Astrocyte (in vitro differentiated cells and primary cell): ENCODE results near the gene VPS25. TPM values are rescaled to one million over a fixed set of nuclear protein-coding genes. Genes with fewer than 3 reads are reported as not detected.

Source experiments
- DNase-seq: peaks from one replicate; pipeline ENCODE4 v3.0.0-alpha.2; 2010; ENCODE audit warnings: low read depth
- FAIRE-seq: peaks from 2 replicates; lab custom pipeline; 2011; peaks lifted over from hg19 to GRCh38; lab: Jason Lieb, UNC
- H2AFZ ChIP-seq: 2 replicates; pipeline ENCODE4 v1.6.0; 2012; ENCODE audit warnings: low read depth, low read length, inconsistent platforms
- H3K27ac ChIP-seq: 2 replicates; pipeline ENCODE4 v1.5.1; 2011; ENCODE audit warnings: low read depth, low read length, inconsistent platforms
- H3K27me3 ChIP-seq: 2 replicates; pipeline ENCODE4 v1.6.0; 2011; ENCODE audit warnings: low read length, inconsistent platforms; ENCODE audit not compliant: insufficient read depth
- H3K36me3 ChIP-seq: 2 replicates; pipeline ENCODE4 v1.5.1; 2011; ENCODE audit warnings: low read length, inconsistent platforms; ENCODE audit not compliant: insufficient read depth
- H3K4me1 ChIP-seq: 2 replicates; pipeline ENCODE4 v1.5.1; 2011; ENCODE audit warnings: low read length, inconsistent platforms; ENCODE audit not compliant: insufficient read depth
- H3K4me2 ChIP-seq: 2 replicates; pipeline ENCODE4 v1.6.0; 2012; ENCODE audit warnings: low read length, inconsistent platforms
- H3K4me3 ChIP-seq: 2 replicates; pipeline ENCODE4 v1.5.1; 2011; ENCODE audit warnings: low read depth, mild to moderate bottlenecking, low read length, inconsistent platforms; ENCODE audit not compliant: insufficient read depth
- H3K79me2 ChIP-seq: 2 replicates; pipeline ENCODE4 v1.6.0; 2012; ENCODE audit warnings: mild to moderate bottlenecking, low read length, inconsistent platforms; ENCODE audit not compliant: insufficient read depth
- H3K9ac ChIP-seq: 2 replicates; pipeline ENCODE4 v1.6.0; 2012; ENCODE audit warnings: mild to moderate bottlenecking, low read length, inconsistent platforms
- H3K9me3 ChIP-seq: 2 replicates; pipeline ENCODE4 v1.5.1; 2012; ENCODE audit warnings: low read depth, mild to moderate bottlenecking, low read length, inconsistent platforms; ENCODE audit not compliant: insufficient read depth
- H4K20me1 ChIP-seq: 2 replicates; pipeline ENCODE4 v1.6.0; 2012; ENCODE audit warnings: low read length, inconsistent platforms; ENCODE audit not compliant: insufficient read depth
- H3K27ac Mint-ChIP-seq: one replicate; pipeline ENCODE4 v1.8.0; 2021; ENCODE audit warnings: mild to moderate bottlenecking, mixed read lengths; ENCODE audit not compliant: unreplicated experiment
- H3K27me3 Mint-ChIP-seq: one replicate; pipeline ENCODE4 v1.8.0; 2021; ENCODE audit warnings: low read depth, mixed read lengths; ENCODE audit not compliant: unreplicated experiment
- H3K36me3 Mint-ChIP-seq: one replicate; pipeline ENCODE4 v1.8.0; 2021; ENCODE audit warnings: low read depth, mixed read lengths; ENCODE audit not compliant: unreplicated experiment
- H3K4me1 Mint-ChIP-seq: one replicate; pipeline ENCODE4 v1.8.0; 2021; ENCODE audit warnings: low read depth, mixed read lengths; ENCODE audit not compliant: unreplicated experiment
- H3K4me3 Mint-ChIP-seq: one replicate; pipeline ENCODE4 v1.8.0; 2021; ENCODE audit warnings: mild to moderate bottlenecking, moderate library complexity, mixed read lengths; ENCODE audit not compliant: unreplicated experiment
- H3K9me3 Mint-ChIP-seq: one replicate; pipeline ENCODE4 v1.8.0; 2021; ENCODE audit warnings: mild to moderate bottlenecking, mixed read lengths; ENCODE audit not compliant: unreplicated experiment
- CTCF ChIP-seq: IDR thresholded peaks from 2 replicates; pipeline ENCODE4 v1.5.1; 2011; ENCODE audit warnings: low read depth, mild to moderate bottlenecking, inconsistent platforms, low read length, moderate library complexity; ENCODE audit not compliant: insufficient read depth
- EZH2 ChIP-seq: IDR thresholded peaks from 2 replicates; pipeline ENCODE4 v1.6.1; 2012; ENCODE audit warnings: mild to moderate bottlenecking, low read length, inconsistent platforms; ENCODE audit not compliant: insufficient read depth
- total RNA-seq: library from RNA; stranded (reverse); gene quantifications from 2 replicates; pipeline ENCODE4 v1.2.1, GENCODE V29; 2021

The VPS25 gene
- total RNA-seq, 1 donor from 2014 or later: 49.5 TPM

- Histone ChIP-seq H2AFZ (no peak overlapping the region), H3K4me3 (no peak overlapping the region), H3K79me2 (peaks cover 10% of the 10 kb centered on the region), H3K4me1 (peaks cover 10% of the 10 kb centered on the region), H3K27ac (no peak overlapping the region), H3K4me2 (no peak overlapping the region), H4K20me1 (no peaks in the 10 kb centered on the region), H3K9ac (no peak overlapping the region), H3K36me3 (no peaks in the 10 kb centered on the region), H3K27me3 (peaks cover 7% of the 10 kb centered on the region), H3K9me3 (peaks cover 3% of the 10 kb centered on the region)
- TF ChIP-seq EZH2: no peak
- TF ChIP-seq CTCF: no peak
- DNase-seq (no peak), FAIRE-seq (no peak)
- peaks cover 11% of the 10 kb centered on the region for H3K27me3 Mint-ChIP-seq
- H3K4me1 Mint-ChIP-seq: peaks cover 5% of the 10 kb centered on the region
- no peaks in the 10 kb centered on the region for H3K9me3 Mint-ChIP-seq
- no peaks in the 10 kb centered on the region for H3K36me3 Mint-ChIP-seq
- H3K27ac Mint-ChIP-seq: no peak overlapping the region
- H3K4me3 Mint-ChIP-seq: no peak overlapping the region
These were observed 24.9 kb upstream of the VPS25 start for GRCh38 chr17:42748202-42748907.

- Histone ChIP-seq H3K9ac (no peak overlapping the region), H3K27ac (no peak overlapping the region), H3K4me2 (no peak overlapping the region), H3K36me3 (no peaks in the 10 kb centered on the region), H3K27me3 (peaks cover 7% of the 10 kb centered on the region), H4K20me1 (no peaks in the 10 kb centered on the region), H2AFZ (no peak overlapping the region), H3K4me3 (no peak overlapping the region), H3K79me2 (peaks cover 3% of the 10 kb centered on the region), H3K4me1 (peaks cover 6% of the 10 kb centered on the region), H3K9me3 (peaks cover 3% of the 10 kb centered on the region)
- Mint-ChIP-seq H3K4me1 (peaks cover 1% of the 10 kb centered on the region), H3K36me3 (no peaks in the 10 kb centered on the region), H3K27ac (no peak overlapping the region), H3K9me3 (no peaks in the 10 kb centered on the region), H3K27me3 (peaks cover 11% of the 10 kb centered on the region), H3K4me3 (peak overlapping the region; percentile 55)
- DNase-seq (no peak), FAIRE-seq (no peak)
- TF ChIP-seq EZH2: no peak
- TF ChIP-seq CTCF: no peak
These were observed 24.1 kb upstream of the VPS25 start for GRCh38 chr17:42748908-42749798.
